GM21786 (cell line): ENCODE results near the gene SERPINA3.
"Not testable (repeated sequence)": the region's sequence is repeated elsewhere in the genome, so short reads cannot be mapped to it uniquely, and the experiment has no call there.

Experiments used
- ATAC-seq: cut with Tn5 transposase; IDR thresholded peaks from one replicate; pipeline ENCODE4 v1.9.1; 2021; ENCODE audit not compliant: unreplicated experiment

Gene SERPINA3

GRCh38 chr14:94612174-94612573 is at the start of gene SERPINA3:
SERPINA3 (plus strand) TSS chr14:94612391; CDS start chr14:94614442, 2,051 bp downstream.
- ATAC-seq: no peak

GRCh38 chr14:94562941-94563883 is 49.0 kb upstream of the SERPINA3 start:
- ATAC-seq: no peak

- no peak for ATAC-seq
Observed at GRCh38 chr14:94564381-94564780, 47.8 kb upstream of the SERPINA3 start.

- ATAC-seq: no peak
Observed at GRCh38 chr14:94568186-94568585, 44.0 kb upstream of the SERPINA3 start.

- no peak for ATAC-seq
Observed at GRCh38 chr14:94569381-94570001, 42.7 kb upstream of the SERPINA3 start.

- no peak for ATAC-seq
Observed at GRCh38 chr14:94570002-94570400, 42.2 kb upstream of the SERPINA3 start.

- ATAC-seq: no peak
Observed at GRCh38 chr14:94570440-94570839, 41.8 kb upstream of the SERPINA3 start.

- ATAC-seq: no peak
Observed at GRCh38 chr14:94571395-94571794, 40.8 kb upstream of the SERPINA3 start.

GRCh38 chr14:94571950-94572349 is 40.2 kb upstream of the SERPINA3 start:
- ATAC-seq: no peak

- no peak for ATAC-seq
Observed at GRCh38 chr14:94572637-94573303, 39.4 kb upstream of the SERPINA3 start.

GRCh38 chr14:94573475-94574277 is 38.5 kb upstream of the SERPINA3 start:
- ATAC-seq: no peak

- no peak for ATAC-seq
Observed at GRCh38 chr14:94574336-94574735, 37.9 kb upstream of the SERPINA3 start.

GRCh38 chr14:94575730-94576585 is 36.2 kb upstream of the SERPINA3 start:
- no peak for ATAC-seq

GRCh38 chr14:94577472-94577871 is 34.7 kb upstream of the SERPINA3 start:
- ATAC-seq: not testable (repeated sequence)

- no peak for ATAC-seq
Observed at GRCh38 chr14:94578712-94579111, 33.5 kb upstream of the SERPINA3 start.

GRCh38 chr14:94581127-94581999 is 30.8 kb upstream of the SERPINA3 start, which contains the start of gene SERPINA5:
SERPINA5 (plus strand) TSS chr14:94581426; CDS start chr14:94587363, 5,937 bp downstream.
- ATAC-seq: no peak

GRCh38 chr14:94582199-94582750 is 29.9 kb upstream of the SERPINA3 start:
- ATAC-seq: no peak

- ATAC-seq: no peak
Observed at GRCh38 chr14:94582851-94583250, 29.3 kb upstream of the SERPINA3 start.
